HG02588 (cell line): ENCODE data around the gene CMYA5.

Source experiments
- ATAC-seq: cut with Tn5 transposase; IDR thresholded peaks from one replicate; pipeline ENCODE4 v1.9.1; 2021; ENCODE audit warnings: mild to moderate bottlenecking, moderate library complexity; ENCODE audit not compliant: unreplicated experiment

CMYA5 gene

DNA sequence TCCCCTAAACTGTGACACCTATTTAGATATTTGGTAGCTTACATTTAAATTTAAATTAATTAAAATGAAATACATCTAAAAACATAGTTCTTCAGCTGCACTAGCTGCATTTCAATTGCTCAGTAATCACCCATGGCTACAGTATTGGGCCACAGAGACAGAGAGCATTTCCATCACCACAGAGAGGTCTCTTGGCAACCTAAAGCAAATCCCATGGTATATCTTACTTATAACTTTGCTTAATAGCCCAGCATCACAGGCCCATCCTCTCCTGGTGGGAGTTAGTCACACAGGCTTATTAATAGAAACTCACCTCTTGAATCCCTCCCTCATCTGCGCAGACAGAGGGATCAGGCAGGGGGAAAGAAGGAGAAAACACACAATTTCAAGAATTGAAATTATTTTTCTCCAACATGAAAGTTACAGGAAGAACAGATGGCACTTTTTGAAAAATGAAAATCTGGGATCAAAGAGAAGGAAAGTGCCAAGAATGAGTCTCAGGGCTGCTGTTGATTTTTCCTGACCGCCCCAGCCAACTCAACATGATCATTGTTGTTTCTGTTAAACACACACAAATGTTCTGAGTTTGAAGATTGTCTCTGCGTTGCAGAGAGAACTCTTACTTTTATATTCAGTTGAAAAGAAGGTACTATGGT, 144.6 kb downstream of the CMYA5 start:
- no peak for ATAC-seq

DNA sequence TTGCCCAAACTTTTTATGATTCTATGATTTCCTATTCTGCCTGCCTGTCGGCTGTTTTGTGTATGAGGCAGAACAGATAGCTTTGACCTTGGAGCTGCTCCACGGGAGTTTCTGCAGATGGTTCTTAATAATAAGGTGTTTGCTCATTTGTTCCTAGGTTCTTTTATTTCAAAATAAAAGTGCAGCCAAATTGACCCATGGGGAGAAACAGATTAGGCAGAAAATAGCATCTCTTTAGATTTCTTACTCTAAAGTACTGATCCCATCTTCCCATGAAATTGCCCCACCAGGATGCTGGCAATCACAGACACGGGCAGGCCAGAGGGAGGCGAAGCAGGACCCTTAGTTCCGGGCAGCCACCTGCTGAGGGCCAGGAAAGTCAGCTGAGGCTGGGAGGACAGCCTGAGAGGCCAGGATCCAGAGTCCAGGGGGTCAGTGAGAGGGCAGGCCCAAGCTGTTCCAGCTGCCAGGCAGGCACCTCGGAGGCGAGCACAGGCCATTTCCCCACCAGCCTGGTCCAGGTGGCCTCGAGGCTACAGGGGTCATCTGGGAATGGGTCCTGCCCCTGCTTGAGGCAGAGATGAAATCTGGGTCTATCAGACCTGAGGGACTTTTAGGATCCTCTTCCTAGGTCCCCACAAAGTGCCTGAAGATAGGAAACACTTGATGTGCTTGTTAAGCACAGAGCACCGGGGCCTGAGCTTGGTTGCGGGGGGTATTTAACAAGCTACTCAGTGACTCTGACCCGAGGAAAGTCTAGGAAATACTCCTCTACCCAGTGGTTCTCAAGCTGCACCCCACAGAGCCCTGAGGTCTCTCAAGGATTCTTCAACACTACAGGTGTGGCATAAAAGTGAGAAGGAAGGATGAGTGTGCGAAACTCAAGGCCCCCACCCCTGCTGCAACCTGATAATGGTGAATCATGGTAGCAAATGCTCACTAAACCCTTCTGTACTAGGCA, 145.4 kb downstream of the CMYA5 start:
- no peak for ATAC-seq

DNA sequence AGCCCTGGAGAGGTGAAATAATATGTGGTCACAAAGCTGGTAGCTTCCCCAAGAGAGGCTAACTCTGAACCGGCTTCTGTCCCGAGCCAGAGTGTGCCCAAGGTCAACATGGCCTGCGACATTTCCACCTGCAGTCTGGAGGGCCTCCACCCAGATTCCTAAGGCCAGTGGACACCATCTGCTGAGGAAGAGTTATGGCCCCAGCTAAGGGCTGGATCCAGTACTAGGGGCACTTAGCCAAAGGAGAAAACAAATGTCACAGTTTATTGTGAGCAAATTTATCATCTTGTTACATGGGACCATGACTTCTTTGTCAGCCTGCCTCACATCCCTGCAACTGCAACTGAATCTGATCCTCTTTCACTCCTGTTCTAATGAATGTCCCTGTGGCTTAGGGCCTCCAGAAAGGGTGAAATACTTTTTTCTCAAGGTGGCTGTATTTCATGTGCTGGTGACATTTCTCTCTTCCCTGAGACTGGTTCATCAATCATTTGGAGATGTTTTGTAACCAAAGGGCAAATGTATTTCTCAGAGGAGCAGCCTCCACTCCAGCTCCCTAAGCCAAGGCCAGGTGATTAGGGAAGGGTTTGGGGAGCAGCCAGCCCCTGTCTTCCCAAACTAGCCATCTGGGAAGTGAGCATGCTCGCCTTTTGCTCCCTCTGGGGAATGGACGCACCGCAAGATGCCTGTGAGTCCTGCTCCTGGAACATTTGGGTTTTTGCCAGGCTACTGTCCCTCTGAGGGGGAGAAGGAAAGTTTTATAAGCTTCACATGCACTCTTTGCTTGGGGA, 148.3 kb downstream of the CMYA5 start:
- no peak for ATAC-seq

DNA sequence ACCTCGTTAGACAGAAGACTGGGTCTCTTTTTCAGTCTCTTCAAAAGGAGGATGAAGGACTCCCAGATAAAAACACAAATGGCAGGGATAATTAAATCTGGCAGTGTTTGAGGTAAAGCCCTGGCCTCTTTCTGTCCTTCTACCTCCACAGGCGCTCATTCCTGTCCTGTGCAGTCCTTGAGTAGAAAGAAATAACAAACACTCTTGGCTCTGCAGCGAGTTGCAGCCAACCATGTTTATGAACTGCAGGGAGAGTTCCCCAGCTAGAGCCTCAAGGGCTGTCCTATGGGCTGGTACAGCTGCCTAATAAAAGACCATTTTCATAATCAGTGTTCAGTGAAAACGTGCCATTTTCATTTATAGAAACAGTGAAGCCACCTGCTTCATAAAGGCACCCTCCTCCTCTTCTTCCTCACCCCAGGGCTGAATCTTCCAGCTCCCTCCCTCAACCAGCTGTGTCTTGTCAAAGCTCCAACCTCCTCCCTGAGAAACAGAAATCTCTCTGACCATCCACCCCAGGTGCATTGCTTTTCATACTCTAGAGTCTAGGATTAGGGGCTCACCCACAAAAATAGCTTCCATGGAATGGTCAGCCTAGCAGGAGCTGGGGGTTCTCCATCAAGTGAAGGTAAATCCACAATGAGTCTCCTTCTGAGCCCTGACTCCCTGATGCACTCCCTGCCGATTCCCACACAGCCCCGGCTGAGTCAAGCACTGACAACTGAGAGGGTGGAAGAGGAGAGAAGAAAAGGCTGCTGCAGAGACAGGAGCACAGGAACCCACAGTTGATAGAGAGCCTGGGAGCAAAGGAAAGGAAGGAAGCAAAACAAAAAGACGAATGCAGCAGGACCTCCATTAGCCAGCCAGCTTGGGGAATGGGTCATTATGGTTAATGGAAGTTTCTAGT, 150.7 kb downstream of the CMYA5 start:
- ATAC-seq = no peak

DNA sequence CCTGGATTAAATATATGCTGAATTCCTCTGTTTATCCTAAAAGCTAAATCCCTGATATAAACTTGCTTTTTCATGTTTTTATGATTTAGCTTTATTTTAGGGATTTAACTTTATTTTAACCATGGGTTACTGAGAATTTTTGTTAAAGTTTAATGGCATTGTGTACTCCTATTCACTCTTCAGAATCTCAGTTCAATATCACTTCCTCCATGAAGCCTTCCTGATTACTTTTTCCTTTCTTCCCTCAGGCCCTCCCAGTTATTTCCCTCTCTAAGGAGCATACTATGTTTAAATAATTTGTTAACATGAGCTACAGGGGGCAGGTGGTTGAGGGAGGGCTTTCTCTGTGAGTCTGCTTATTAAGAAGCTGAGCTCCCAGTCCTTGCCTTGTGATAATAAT, 151.5 kb downstream of the CMYA5 start:
- no peak for ATAC-seq

GRCh38 chr5:79842006-79842881, 152.6 kb downstream of the CMYA5 start:
- no peak for ATAC-seq

- no peak for ATAC-seq
Observed at GRCh38 chr5:79842991-79843390, 153.4 kb downstream of the CMYA5 start.

GRCh38 chr5:79843450-79844388, 154.1 kb downstream of the CMYA5 start:
- no peak for ATAC-seq

DNA sequence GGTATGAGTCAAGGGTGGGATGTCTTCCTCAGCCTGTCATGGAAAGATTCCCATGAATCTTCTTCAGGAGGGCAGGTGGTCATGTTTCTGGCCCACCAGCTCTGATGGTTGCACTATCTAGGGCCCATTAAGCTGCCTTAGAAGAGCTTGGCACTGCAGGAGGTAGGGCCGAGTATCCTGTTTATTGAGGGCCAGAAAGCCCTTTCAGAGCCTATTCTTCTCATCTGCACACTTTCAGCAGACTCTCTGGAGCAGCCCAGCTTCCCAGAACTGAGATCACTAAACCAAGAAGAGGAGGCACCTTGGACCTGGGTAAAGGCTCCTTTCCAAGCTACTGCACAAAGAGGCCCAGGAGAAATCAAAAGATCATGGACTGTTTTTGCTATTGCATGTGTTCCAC, 154.9 kb downstream of the CMYA5 start:
- ATAC-seq = no peak

GRCh38 chr5:79845448-79846197, 156.0 kb downstream of the CMYA5 start:
- no peak for ATAC-seq

DNA sequence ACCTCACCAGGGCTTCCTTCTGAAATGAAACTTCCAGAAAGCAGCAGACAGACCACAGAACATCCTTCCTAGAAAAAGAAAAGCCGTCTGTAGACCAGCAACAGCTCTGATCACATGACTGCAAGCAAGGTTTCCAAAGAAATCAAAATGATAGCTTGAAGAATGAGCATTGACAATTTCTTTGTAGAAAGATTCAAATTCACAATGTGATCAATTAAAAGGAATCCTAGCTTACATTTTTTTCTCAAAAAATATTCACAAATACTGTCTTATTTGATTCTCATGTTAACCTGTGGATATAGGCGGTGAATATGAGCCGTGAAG, 156.5 kb downstream of the CMYA5 start:
- no peak for ATAC-seq

GRCh38 chr5:79847561-79847960, 157.9 kb downstream of the CMYA5 start:
- ATAC-seq = no peak

DNA sequence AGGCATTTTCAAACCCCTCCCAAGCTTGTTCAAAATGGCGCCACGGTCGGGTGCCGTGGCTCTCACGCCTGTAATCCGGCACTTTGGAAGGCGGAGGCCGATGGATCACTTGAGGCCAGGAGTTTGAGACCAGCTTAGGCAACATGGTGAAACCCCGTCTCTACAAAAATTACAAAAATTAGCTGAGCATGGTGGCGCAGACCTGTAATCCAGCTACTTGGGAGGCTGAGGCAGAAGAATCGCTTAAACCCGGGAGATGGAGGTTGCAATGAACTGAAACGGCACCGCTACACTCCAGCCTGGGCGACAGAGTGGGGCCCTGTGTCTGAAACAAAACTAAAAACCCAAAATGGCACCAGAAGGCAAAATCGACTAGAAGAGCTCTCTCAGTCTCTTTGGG, 159.4 kb downstream of the CMYA5 start:
- ATAC-seq = no peak
